SIG-M5 treated with dmso at 0.1 percent for 504 hours (cell line): ENCODE data around the gene NPHP4.
A peak's percentile ranks its signal among the peaks of the same experiment; 100 is the strongest.

Experiments used
- DNase-seq: peaks from one replicate; lab custom pipeline; 2025; ENCODE audit not compliant: unreplicated experiment; lab: John Stamatoyannopoulos, UW

NPHP4 gene

GRCh38 chr1:6004412-6005123 lies 12.3 kb upstream of the NPHP4 start:
- DNase-seq, result no peak

DNA sequence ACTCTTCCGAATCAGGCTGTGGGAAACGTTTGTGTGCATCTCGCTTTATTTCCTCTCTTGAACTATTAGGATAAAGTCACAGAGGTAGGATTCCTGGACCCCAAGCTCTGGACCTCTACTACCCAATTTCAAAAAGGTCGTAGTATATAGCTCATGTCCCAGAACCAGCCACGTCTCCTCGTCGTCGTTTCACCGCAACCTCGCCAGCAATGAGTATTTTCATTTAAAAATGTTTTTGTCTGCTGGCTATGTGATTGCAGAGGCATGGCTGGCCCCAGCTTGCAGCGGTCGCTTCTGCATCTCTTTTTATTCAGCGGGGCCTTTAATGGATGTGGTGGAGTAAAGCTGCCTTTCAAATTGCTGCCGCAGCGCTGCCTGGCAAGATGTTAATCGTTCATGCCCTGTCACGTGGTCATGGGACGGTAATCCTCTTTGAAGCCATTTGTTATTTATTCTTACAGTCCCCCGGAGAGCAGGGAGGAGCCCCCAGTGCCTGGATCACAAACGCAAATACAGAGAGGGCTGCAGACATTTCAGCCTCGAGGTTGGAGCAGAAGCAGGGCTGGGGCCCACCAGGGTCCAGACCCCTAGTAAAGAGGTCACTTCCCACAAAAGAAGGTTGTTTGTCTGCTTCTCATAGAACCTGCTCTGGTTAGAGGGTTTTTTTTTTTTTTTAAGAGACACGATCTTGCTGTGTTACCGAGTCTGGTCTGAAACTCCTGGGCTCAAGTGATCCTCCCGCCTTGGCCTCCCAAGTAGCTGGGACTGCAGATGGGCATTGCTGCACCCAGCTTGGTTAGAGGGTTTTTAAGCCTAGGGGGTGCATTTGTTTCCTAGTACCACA lies 11.6 kb upstream of the NPHP4 start:
- DNase-seq, result no peak

GRCh38 chr1:6002714-6003501 lies 10.7 kb upstream of the NPHP4 start:
- no peak for DNase-seq

DNA sequence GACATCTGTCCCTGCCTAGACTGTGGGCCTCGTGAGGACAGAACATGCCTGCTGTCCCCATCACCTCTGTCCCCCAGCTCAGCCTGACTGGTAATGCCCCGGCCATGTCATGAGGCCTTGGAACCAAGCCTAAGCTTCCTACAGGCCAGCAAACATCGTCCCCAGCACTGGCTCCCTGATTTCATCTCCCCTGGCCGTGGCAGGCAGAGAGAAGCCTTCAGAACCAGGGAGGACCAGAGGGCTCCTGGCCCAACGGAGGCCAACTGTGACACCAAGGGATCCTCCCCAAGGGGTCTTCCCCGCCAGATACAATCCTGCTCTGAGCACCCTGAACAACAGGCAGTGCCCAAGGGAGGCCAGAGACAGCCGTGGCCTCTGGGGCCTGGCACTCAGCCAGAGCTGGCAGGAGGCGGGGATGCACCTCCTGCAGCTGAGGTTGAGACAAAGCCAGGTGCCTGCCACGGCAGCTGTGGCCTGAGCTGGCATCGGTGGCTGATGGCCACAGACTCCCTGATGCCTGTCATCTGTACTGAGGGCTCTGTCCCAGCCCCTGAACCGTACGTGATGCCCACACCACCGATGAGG lies 9.9 kb upstream of the NPHP4 start:
- no peak for DNase-seq

GRCh38 chr1:6000444-6001288 lies 8.4 kb upstream of the NPHP4 start:
- no peak for DNase-seq

DNA sequence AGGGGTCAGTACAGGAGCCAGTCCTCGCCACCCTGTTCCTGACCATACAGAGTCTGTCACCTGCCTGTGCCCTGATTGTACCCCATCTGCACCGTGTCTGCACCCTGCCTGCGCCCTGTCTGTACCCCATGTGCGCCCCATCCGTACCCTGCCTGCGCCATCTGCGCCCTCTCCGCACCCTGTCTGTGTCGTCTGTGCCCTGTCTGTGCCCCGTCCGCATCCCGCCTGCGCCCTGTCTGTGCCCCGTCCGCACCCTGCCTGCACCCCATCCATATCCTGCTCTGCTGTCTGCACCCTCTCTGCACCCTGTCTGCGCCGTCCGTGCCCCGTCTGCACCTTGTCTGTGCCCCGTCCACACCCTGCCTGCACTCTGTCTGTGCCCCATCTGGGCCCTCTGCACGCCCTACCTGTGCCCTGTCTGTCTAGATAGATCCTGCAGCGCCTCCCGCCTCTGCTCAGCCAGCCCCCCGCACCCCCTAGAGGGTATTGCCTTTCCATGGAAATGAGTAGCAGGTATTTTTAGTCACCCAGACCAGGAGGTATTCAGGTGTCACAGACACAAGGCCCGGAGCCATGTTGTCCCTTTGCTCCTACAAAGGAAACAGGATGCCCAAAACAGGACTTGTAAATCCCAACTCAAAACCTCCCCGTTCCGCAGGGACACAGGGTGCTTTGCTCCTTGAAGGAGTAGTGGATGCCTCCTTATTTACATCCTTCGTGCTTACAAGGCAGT lies 7.7 kb upstream of the NPHP4 start:
- DNase-seq, result no peak

DNA sequence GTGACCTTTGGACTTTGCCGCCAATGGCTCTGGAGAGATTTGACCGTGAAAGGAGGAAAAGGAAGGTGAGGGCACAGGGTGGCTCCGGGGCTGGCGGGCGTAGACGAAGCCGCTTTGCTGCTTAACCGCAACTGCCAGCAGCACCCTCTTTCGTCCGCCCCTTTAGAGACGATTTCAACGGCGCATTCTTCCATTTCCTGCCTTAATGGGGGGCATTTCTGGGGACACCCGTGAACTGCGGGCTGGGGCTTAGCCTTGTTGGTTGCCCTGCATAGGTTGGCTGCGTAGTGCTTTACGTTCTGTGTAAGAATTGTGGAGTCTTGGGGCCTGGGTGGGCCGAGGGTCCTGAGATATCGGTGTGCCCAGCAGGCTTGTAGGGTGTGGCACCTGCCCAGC lies 6.7 kb upstream of the NPHP4 start:
- DNase-seq, result no peak

GRCh38 chr1:5998051-5998905 lies 6.1 kb upstream of the NPHP4 start:
- DNase-seq, result no peak

- no peak for DNase-seq
These were observed 5.1 kb upstream of the NPHP4 start for GRCh38 chr1:5997316-5997715.

DNA sequence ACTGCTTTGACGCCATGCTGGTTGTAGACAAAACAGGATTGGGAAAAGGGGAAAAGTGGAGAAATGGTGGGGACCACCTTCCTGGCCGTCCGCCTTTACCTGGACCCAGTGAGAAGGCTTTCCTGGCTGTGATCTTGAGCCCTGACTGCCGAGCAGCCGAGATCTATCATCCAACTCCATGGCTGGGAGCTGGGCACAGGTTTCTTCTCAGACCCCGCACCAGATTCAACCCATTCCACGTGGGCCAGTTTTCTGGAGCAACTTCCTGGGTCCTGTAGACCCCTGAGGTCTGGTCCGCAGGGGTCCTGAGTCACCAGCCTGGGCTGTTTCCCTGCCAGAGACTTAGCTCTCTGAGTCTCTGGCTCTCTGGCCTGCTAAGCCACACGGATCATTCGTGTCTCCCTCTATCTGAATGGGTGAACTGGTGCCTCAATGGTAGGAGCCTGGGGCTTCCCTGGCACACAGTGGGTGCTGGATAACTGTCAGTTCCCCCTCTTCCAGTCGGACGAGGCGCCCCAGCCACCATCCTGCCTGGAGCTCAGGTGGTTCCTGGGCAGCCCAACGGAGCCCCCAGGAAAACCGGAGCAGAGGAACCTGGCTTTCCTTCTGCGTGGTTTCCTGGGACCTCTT lies 4.5 kb upstream of the NPHP4 start:
- no peak for DNase-seq

- DNase-seq, result no peak
These were observed 3.8 kb upstream of the NPHP4 start for GRCh38 chr1:5995871-5996630.

DNA sequence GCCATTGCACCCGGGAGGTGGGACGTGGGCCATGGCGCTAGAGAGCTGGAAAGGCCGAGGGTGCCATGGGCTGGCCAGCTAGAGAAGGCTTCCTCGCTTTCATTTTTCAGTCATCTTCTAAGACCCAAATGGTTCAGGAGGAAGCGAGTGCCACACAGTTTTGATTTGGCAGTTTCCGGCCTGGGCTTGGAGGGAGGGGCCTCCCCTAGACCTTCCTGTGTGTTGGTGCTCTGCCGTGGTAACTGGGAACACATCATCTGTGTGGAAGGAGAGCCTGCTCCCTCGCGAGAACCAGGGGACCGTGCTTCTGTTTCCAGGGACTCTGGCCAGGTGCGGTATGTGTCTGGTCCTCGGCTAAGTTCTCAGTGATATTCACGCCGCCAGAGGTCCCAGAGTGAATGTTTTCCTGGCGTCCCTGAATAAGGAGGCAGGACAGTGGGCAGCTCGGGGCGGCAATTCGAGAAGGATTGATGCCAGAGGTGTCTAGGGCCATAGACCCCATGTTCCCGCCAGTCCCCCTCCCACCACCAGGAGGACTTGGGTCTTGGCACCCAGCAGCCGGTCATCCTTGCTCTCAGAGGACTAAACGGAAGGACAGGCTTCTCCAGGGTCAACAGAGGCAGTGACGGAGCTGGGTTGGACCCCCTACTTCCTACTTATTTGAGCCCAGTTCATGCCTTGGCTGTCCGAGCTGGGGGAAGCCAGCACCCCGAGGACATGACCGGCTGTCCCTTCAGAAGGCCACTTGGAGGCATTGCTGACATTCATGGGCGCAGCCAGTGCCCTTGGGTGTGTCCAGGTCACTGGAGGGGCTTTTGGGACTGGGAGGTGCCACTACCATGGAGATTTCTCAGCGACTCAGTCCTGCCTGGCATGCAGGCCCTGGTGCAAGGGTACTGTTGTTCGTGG lies 2.7 kb upstream of the NPHP4 start:
- DNase-seq, result no peak

- no peak for DNase-seq
These were observed 1.6 kb upstream of the NPHP4 start for GRCh38 chr1:5993556-5994491.

- DNase-seq, result peak; percentile 12
These were observed 760 bp upstream of the NPHP4 start for GRCh38 chr1:5992814-5993555.
